Hematopoietic multipotent progenitor cell treated with erythropoietin and hydrocortisone succinate and interleukin-3 and kit ligand, for 17 days (in vitro differentiated cells): ENCODE measurements around the gene SLK.

Experiments used
- DNase-seq: peaks from one replicate; pipeline ENCODE4 v3.0.0-alpha.2; 2015; ENCODE audit warnings: low spot score

SLK gene

GRCh38 chr10:104054430-104054829 lies 87.5 kb downstream of the SLK start:
- no peak for DNase-seq

GRCh38 chr10:104056619-104057273 lies 89.8 kb downstream of the SLK start:
- no peak for DNase-seq

GRCh38 chr10:104057717-104058116 lies 90.8 kb downstream of the SLK start:
- DNase-seq = no peak

GRCh38 chr10:104059364-104059763 lies 92.4 kb downstream of the SLK start:
- DNase-seq = no peak

GRCh38 chr10:104061196-104061595 lies 94.3 kb downstream of the SLK start:
- DNase-seq = no peak

GRCh38 chr10:104065748-104066147 lies 98.8 kb downstream of the SLK start:
- no peak for DNase-seq

- DNase-seq = no peak
Measured at GRCh38 chr10:104066945-104067344, 100.0 kb downstream of the SLK start.

GRCh38 chr10:104067525-104067924 lies 100.6 kb downstream of the SLK start:
- no peak for DNase-seq

- no peak for DNase-seq
Measured at GRCh38 chr10:104069613-104070012, 102.7 kb downstream of the SLK start.

- DNase-seq = no peak
Measured at GRCh38 chr10:104072786-104073185, 105.8 kb downstream of the SLK start.

- DNase-seq = no peak
Measured at GRCh38 chr10:104074505-104074904, 107.6 kb downstream of the SLK start.

- DNase-seq = no peak
Measured at GRCh38 chr10:104076743-104077160, 109.8 kb downstream of the SLK start.

- DNase-seq = no peak
Measured at GRCh38 chr10:104077247-104077646, 110.3 kb downstream of the SLK start.

GRCh38 chr10:104077663-104078151 lies 110.8 kb downstream of the SLK start:
- no peak for DNase-seq
